ENCODE results near the gene ARID3C. TPM values are rescaled to one million over a fixed set of nuclear protein-coding genes. Genes with fewer than 3 reads are reported as not detected.

The ARID3C gene
- total and polyA plus RNA-seq, 10 of the 15 experiments (the other 5 are each of a cell fraction or from before 2014, with no cell fraction given), result not detected

DNA sequence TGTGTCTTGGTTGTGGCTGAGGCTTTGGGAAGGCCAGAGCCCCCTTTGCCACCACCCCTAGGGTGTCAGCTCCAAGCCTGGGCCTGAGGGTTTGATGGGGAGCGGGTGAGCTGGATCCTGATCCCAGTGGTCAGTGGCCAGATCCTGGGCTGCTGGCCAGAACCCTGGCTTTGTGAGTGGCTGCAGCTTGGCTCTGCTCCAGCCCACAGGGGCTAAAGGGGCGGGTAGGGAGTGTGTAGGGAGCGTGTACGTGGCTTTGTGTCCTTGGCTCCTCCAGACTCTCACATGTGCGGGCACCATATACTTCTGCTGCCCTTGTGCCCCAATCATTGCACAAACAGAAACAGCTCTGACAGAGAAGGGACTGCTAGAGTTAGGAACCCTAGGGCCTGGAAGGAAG is 21.9 kb upstream of the ARID3C start:
- no peak for TF ChIP-seq EED (IDR thresholded peaks at IDR 0.05; ENCODE audit: low read depth)
- TF ChIP-seq BHLHE40 (IDR thresholded peaks at IDR 0.05; ENCODE audit: borderline replicate concordance in 1 of 2, low read depth in 2 of 2, low read length in 1 of 2), result no peak
- no peak for TF ChIP-seq SUPT20H (IDR thresholded peaks at IDR 0.05; ENCODE audit: borderline replicate concordance, control insufficient read depth, low read depth, low read length)
- POLR2A ChIA-PET, result no interaction called here
- Histone ChIP-seq H2AFZ (ENCODE audit: control insufficient read depth, low read depth, low read length) (no peak overlapping the region), H3K36me3 (ENCODE audit: control insufficient read depth in 2 of 2, insufficient read depth in 2 of 2, low read length in 1 of 2) (peaks cover 2 to 13% of the 10 kb centered on the region in 2 experiments; a peak in 3 of 4 replicates), H3K9me3 (replicated peaks; ENCODE audit: control insufficient read depth, insufficient read depth, low read length) (no peaks in the 10 kb centered on the region), H3K4me3 (no peak overlapping the region), H3K4me1 (ENCODE audit: control insufficient read depth, insufficient read depth, low read length) (peaks cover 19% of the 10 kb centered on the region), H3K9ac (ENCODE audit: control insufficient read depth, insufficient read depth, low read length) (no peak overlapping the region), H3K27ac (ENCODE audit: control insufficient read depth, insufficient read depth) (no peak overlapping the region), H3K27me3 (replicated peaks in 1 of 2; ENCODE audit: control insufficient read depth in 2 of 2, insufficient read depth in 2 of 2, low read length in 1 of 2) (no peaks in the 10 kb centered on the region), H3K79me2 (ENCODE audit: control insufficient read depth, insufficient read depth, low read length) (peaks cover 17% of the 10 kb centered on the region), H4K20me1 (ENCODE audit: control insufficient read depth, insufficient read depth) (no peaks in the 10 kb centered on the region; the same call in 1 of the 2 replicates), H3K4me2 (ENCODE audit: control insufficient read depth, insufficient read depth) (no peak overlapping the region)
- RAD21 ChIA-PET (ENCODE audit: unreplicated experiment), result no interaction called here
- ATAC-seq, result no peak
- intact Hi-C loops (cut with micrococcal nuclease; ENCODE audit: unreplicated experiment) (no loop called here), in situ Hi-C loops (cut with MboI) (no loop called here)
- CTCF ChIA-PET, result interaction anchor here (1.5 to 2.9 kb wide), 2 partner anchors 12 to 17 kb away, joined by 3 to 11 read pairs; partner anchors contain the start of gene CCL27
- DNase-seq (ENCODE audit: low read depth, low spot score), result no peak
- 100% methylated on average over 5 of the region's 5 CpGs for WGBS (ENCODE audit: insufficient coverage, insufficient replicate concordance, low lambda C conversion rate, missing lambda C conversion rate)
- SMC1A ChIA-PET (ENCODE audit: uncharacterized antibody, unreplicated experiment), result no interaction called here
- no TSS peak for BruUV-seq (replicated peaks)
- no peak for FAIRE-seq

DNA sequence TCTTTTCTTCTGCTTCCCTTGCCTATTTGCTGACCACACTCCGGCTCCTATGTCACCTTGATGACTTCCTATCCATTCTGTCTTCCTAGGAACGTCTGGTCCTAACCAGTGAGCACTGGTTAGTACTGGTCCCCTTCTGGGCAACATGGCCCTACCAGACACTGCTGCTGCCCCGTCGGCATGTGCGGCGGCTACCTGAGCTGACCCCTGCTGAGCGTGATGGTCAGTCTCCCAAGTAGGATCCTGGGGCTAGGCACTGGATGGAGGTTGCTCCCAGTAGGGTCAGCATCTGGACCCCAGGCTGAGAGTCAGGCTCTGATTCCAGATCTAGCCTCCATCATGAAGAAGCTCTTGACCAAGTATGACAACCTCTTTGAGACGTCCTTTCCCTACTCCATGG is 19.8 kb upstream of the ARID3C start:
- Histone ChIP-seq H3K4me1 (ENCODE audit: control insufficient read depth, insufficient read depth, low read length) (peaks cover 19% of the 10 kb centered on the region), H3K4me3 (no peak overlapping the region), H3K27ac (ENCODE audit: control insufficient read depth, insufficient read depth) (no peak overlapping the region), H3K9ac (ENCODE audit: control insufficient read depth, insufficient read depth, low read length) (no peak overlapping the region), H3K9me3 (replicated peaks; ENCODE audit: control insufficient read depth, insufficient read depth, low read length) (no peaks in the 10 kb centered on the region), H4K20me1 (ENCODE audit: control insufficient read depth, insufficient read depth) (no peaks in the 10 kb centered on the region; the same call in 1 of the 2 replicates), H3K36me3 (ENCODE audit: control insufficient read depth in 2 of 2, insufficient read depth in 2 of 2, low read length in 1 of 2) (peaks cover 2 to 13% of the 10 kb centered on the region in 2 experiments; a peak in 3 of 4 replicates), H3K4me2 (ENCODE audit: control insufficient read depth, insufficient read depth) (no peak overlapping the region), H3K27me3 (replicated peaks in 1 of 2; ENCODE audit: control insufficient read depth in 2 of 2, insufficient read depth in 2 of 2, low read length in 1 of 2) (no peaks in the 10 kb centered on the region), H2AFZ (ENCODE audit: control insufficient read depth, low read depth, low read length) (no peak overlapping the region), H3K79me2 (ENCODE audit: control insufficient read depth, insufficient read depth, low read length) (peaks cover 17% of the 10 kb centered on the region)
- SMC1A ChIA-PET (ENCODE audit: uncharacterized antibody, unreplicated experiment), result no interaction called here
- intact Hi-C loops (cut with micrococcal nuclease; ENCODE audit: unreplicated experiment), result no loop called here
- no peak for ATAC-seq
- WGBS (ENCODE audit: insufficient coverage, insufficient replicate concordance, low lambda C conversion rate, missing lambda C conversion rate), result 86% methylated on average over 8 of the region's 8 CpGs
- no peak for DNase-seq (ENCODE audit: low read depth, low spot score)
- CTCF ChIA-PET, result interaction anchor here (4.0 to 5.9 kb wide), 2 partner anchors 13 to 15 kb away, joined by 23 to 103 read pairs; partner anchors contain the start of gene SIGMAR1
- TF ChIP-seq WRNIP1 (IDR thresholded peaks at IDR 0.05; ENCODE audit: borderline replicate concordance, low read depth, low read length), result no peak
- TF ChIP-seq, protein P1, sequence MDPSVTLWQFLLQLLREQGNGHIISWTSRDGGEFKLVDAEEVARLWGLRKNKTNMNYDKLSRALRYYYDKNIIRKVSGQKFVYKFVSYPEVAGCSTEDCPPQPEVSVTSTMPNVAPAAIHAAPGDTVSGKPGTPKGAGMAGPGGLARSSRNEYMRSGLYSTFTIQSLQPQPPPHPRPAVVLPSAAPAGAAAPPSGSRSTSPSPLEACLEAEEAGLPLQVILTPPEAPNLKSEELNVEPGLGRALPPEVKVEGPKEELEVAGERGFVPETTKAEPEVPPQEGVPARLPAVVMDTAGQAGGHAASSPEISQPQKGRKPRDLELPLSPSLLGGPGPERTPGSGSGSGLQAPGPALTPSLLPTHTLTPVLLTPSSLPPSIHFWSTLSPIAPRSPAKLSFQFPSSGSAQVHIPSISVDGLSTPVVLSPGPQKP (IDR thresholded peaks at IDR 0.05; ENCODE audit: low read depth, low read length), result no peak
- TF ChIP-seq CBX3 (IDR thresholded peaks at IDR 0.05; ENCODE audit: borderline replicate concordance, low read depth), result no peak
- TF ChIP-seq IKZF1 (conservative IDR thresholded peaks at IDR 0.05), result no peak
- TF ChIP-seq MYB (IDR thresholded peaks at IDR 0.05; ENCODE audit: borderline replicate concordance, low read depth, low read length), result no peak
- TF ChIP-seq, protein P2, sequence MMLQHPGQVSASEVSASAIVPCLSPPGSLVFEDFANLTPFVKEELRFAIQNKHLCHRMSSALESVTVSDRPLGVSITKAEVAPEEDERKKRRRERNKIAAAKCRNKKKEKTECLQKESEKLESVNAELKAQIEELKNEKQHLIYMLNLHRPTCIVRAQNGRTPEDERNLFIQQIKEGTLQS (IDR thresholded peaks at IDR 0.05; ENCODE audit: borderline replicate concordance, extremely low read depth, low read depth, low read length), result no peak
- in situ Hi-C loops (cut with MboI), result no loop called here
- RAD21 ChIA-PET (ENCODE audit: unreplicated experiment), result interaction anchor here (0.6 to 3.0 kb wide), 3 partner anchors 11 to 14 kb away, joined by 3 to 14 read pairs (median 5); partner anchors contain the start of gene SIGMAR1
- POLR2A ChIA-PET, result interaction anchor here (0.6 to 3.4 kb wide), 4 partner anchors 8 to 455 kb away, joined by 3 to 25 read pairs (median 4); partner anchors contain the start of gene SIGMAR1
- no peak for FAIRE-seq
- BruUV-seq (replicated peaks), result no TSS peak
